A549 (cell line): ENCODE data around the gene PRKCZ. TPM values are rescaled to one million over a fixed set of nuclear protein-coding genes. Genes with fewer than 3 reads are reported as not detected.
A peak's percentile ranks its signal among the peaks of the same experiment; 100 is the strongest.

Experiments
- ATAC-seq, 2 experiments: fragments of 200-7000 bp in 1 of 2; fragments of >200 bp in 1 of 2; cut with Nextera tagmentation in 1 of 2; cut with Tn5 transposase in 1 of 2; 3 replicates each; pipeline versions ENCODE4 v1.8.0 to v1.9.1; 2018 to 2020; ENCODE audit warnings: mild to moderate bottlenecking in 1 of 2, moderate library complexity in 1 of 2
- CTCF ChIA-PET: fragments of 300-600 bp; sonication (Branson Sonifier 250); formaldehyde crosslinking; extraction: SDS; loops from one replicate; lab custom pipeline; 2021; ENCODE audit warnings: antibody characterized with exemption, inconsistent platforms; lab: Yijun Ruan, JAX
- POLR2A ChIA-PET: fragments of 350-600 bp; formaldehyde crosslinking; extraction: SDS; loops from one replicate; lab custom pipeline; 2021; ENCODE audit warnings: antibody characterized with exemption, inconsistent platforms; lab: Yijun Ruan, JAX
- DNase-seq, 2 experiments: peaks; one replicate each; pipeline versions ENCODE4 v3.0.0 to v3.0.0-alpha.2; 2011 to 2016; ENCODE audit warnings: low read depth in 1 of 2, low spot score in 1 of 2
- FAIRE-seq: peaks from 2 replicates; lab custom pipeline; 2011; peaks lifted over from hg19 to GRCh38; lab: Jason Lieb, UNC
- H3K27ac ChIP-seq, 2 experiments: fragments of >200 bp; sonication (Bioruptor Twin); formaldehyde crosslinking; 3 replicates each; pipeline ENCODE4 v1.5.1; 2016 to 2017
- H3K4me1 ChIP-seq: fragments of >200 bp; sonication (Bioruptor Twin); formaldehyde crosslinking; 3 replicates; pipeline ENCODE4 v1.6.1; 2016
- H3K4me2 ChIP-seq: fragments of >200 bp; sonication (Bioruptor Twin); formaldehyde crosslinking; 3 replicates; pipeline ENCODE4 v1.6.1; 2016
- H3K4me3 ChIP-seq: fragments of >200 bp; sonication (Bioruptor Twin); formaldehyde crosslinking; 3 replicates; pipeline ENCODE4 v1.5.1; 2016
- H3K9me3 ChIP-seq: fragments of >200 bp; sonication (Bioruptor Twin); formaldehyde crosslinking; 3 replicates; pipeline ENCODE4 v1.6.1; 2016
- CHD4 ChIP-seq: fragments of 200-600 bp; sonication (generic); IDR thresholded peaks from 2 replicates; pipeline ENCODE4 v1.6.1; 2016; ENCODE audit warnings: antibody characterized with exemption, mild to moderate bottlenecking, borderline replicate concordance
- EP300 ChIP-seq, 2 experiments: fragments of >200 bp; sonication (Bioruptor Twin); formaldehyde crosslinking; IDR thresholded peaks; 2 replicates in 1 of 2; 3 replicates in 1 of 2; pipeline ENCODE4 v1.6.1; 2016 to 2017
- HEYL ChIP-seq: fragments of 250-450 bp; sonication (Bioruptor Pico); IDR thresholded peaks from 2 replicates; pipeline ENCODE4 v1.8.0; 2021; ENCODE audit warnings: mild to moderate bottlenecking, moderate library complexity
- HOXB13 ChIP-seq: fragments of 250-450 bp; sonication (Bioruptor Pico); IDR thresholded peaks from 2 replicates; pipeline ENCODE4 v1.5.0; 2020; ENCODE audit warnings: low read depth, mild to moderate bottlenecking, moderate library complexity
- JUN ChIP-seq, 2 experiments: fragments of >200 bp; sonication (Bioruptor Twin); formaldehyde crosslinking; IDR thresholded peaks; 2 replicates in 1 of 2; 3 replicates in 1 of 2; pipeline ENCODE4 v1.6.1; 2016 to 2017
- JUNB ChIP-seq: fragments of >200 bp; sonication (Bioruptor Twin); formaldehyde crosslinking; IDR thresholded peaks from 2 replicates; pipeline ENCODE4 v1.6.1; 2016
- MAFK ChIP-seq: fragments of 450-650 bp; IDR thresholded peaks from 2 replicates; pipeline ENCODE4 v1.6.1; 2014; ENCODE audit not compliant: partially characterized antibody
- MYC ChIP-seq: IDR thresholded peaks from 2 replicates; pipeline ENCODE4 v1.6.1; 2012; ENCODE audit warnings: mild to moderate bottlenecking, inconsistent platforms, low read length, improper control_type of control experiment, borderline replicate concordance
- NFE2L2 ChIP-seq: fragments of 150-350 bp; conservative IDR thresholded peaks from 2 replicates; pipeline ENCODE4 v1.6.1; 2014; ENCODE audit warnings: low read length
- PHF8 ChIP-seq: fragments of 200-600 bp; sonication (generic); IDR thresholded peaks from 2 replicates; pipeline ENCODE4 v1.6.1; 2016; ENCODE audit warnings: low read depth, mild to moderate bottlenecking, antibody characterized with exemption, moderate library complexity, borderline replicate concordance
- POLR2A ChIP-seq: IDR thresholded peaks from 2 replicates; pipeline ENCODE4 v1.6.1; 2012; ENCODE audit warnings: mild to moderate bottlenecking, low read length
- RNF2 ChIP-seq: fragments of 200-600 bp; sonication (generic); IDR thresholded peaks from 2 replicates; pipeline ENCODE4 v1.6.1; 2016; ENCODE audit warnings: low read depth, mild to moderate bottlenecking, antibody characterized with exemption, moderate library complexity, borderline replicate concordance
- ZFP36 ChIP-seq: fragments of 450-650 bp; IDR thresholded peaks from 2 replicates; pipeline ENCODE4 v1.6.1; 2014; ENCODE audit warnings: borderline replicate concordance; ENCODE audit not compliant: partially characterized antibody
- ZNF302 ChIP-seq: fragments of 250-450 bp; sonication (Bioruptor Pico); IDR thresholded peaks from 2 replicates; pipeline ENCODE4 v1.9.0; 2021; ENCODE audit warnings: inconsistent platforms, mild to moderate bottlenecking, moderate library complexity
- ZSCAN20 ChIP-seq: fragments of 250-450 bp; sonication (Bioruptor Pico); IDR thresholded peaks from 2 replicates; pipeline ENCODE4 v1.8.0; 2022; ENCODE audit warnings: mild to moderate bottlenecking, moderate library complexity
- WGBS: methylation state at CpG from one replicate; pipeline ENCODE4 v1.1.6; 2017; ENCODE audit errors: missing lambda C conversion rate; 5-methylcytosine and 5-hydroxymethylcytosine counted together
- polyA plus RNA-seq, 4 experiments: library from polyadenylated mRNA; depleted of rRNA in 3 of 4; stranded (reverse); fragments of >200 nt; fragmentation: RNase III in 1 of 4; extraction: RNeasy Plus Mini Kit Qiagen cat#74134 plus additional on column Dnase treatment in 1 of 4; gene quantifications; 2 replicates in 3 of 4; 3 replicates in 1 of 4; pipeline ENCODE4 v1.2.3, GENCODE V29; 2011 to 2017
- TF ChIP-seq, protein P1 (sequence below): IDR thresholded peaks from 2 replicates; pipeline ENCODE4 v1.6.1; 2012
- TF ChIP-seq, protein P2 (sequence below): fragments of 250-450 bp; sonication (Bioruptor Pico); IDR thresholded peaks from 2 replicates; pipeline ENCODE4 v1.5.0; 2020; ENCODE audit warnings: low read depth, mild to moderate bottlenecking, moderate library complexity
- TF ChIP-seq, protein P3 (sequence below): IDR thresholded peaks from 2 replicates; pipeline ENCODE4 v1.6.1; 2012

The PRKCZ gene
- polyA plus RNA-seq, 2 of the 4 experiments (the other 2 are of a cell fraction), result 9.5 to 9.8 TPM

DNA sequence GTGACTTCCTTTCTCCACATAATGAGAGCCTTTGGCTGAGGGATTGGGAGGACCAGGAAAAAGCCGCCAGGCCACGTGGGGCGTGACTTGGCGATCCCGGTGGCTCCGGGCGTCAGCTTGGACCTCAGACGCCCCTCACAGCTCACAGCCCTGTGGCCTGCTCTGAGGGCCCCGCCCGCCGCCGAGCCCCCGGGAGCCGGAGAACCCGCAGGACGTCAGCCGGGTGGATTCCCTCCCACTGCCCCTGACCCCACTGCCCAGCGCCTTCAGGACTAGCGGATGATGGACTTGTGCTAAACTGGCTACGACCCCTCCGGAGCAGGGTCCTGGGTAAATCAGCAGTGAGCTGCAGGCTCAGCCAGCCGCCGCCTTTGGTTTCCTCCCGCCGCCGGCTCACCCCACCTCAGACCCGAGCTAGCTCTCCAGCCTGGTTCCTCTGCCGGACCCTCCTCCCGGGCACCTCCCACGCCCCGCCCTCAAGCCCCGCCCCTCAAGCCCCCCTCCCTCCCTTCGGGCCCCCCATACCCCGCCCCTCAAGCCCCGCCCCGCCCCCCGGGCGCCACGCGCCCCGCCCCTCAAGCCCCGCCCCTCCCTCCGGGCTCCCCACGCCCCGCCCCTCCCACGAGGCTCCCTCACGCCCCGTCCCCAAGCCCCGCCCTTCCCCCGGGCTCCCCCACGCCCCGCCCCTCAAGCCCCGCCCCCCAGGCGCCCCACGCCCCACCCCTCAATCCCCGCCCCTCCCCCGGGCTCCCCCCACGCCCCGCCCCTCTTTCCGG, 154.4 kb downstream of the PRKCZ start:
- DNase-seq, result no peak
- Histone ChIP-seq H3K4me2 (peak overlapping the region; percentile 63), H3K9me3 (no peaks in the 10 kb centered on the region), H3K4me3 (peak overlapping the region; percentile 14; the same call in 1 of the 3 replicates), H3K27ac (peak overlapping the region; percentile 32 to 80; a peak in 3 of 6 replicates), H3K4me1 (peaks cover 44% of the 10 kb centered on the region)
- peak in 1 of 2 experiments; percentile 19; a peak in 3 of 6 replicates for ATAC-seq
- ChIA-PET POLR2A (interaction anchor here (0.6 kb wide), 1 partner anchor 23 kb away, joined by 3 read pairs; no protein-coding TSS in a partner anchor), CTCF (interaction anchor here (0.6 to 10.4 kb wide), 6 partner anchors 9 to 271 kb away, joined by 3 to 267 read pairs (median 4); partner anchors contain the start of genes FAAP20, MORN1 and RER1)
- no peak for FAIRE-seq
- WGBS, result 41% methylated on average over 16 of the region's 60 CpGs
- TF ChIP-seq MAFK (no peak), MYC (no peak), CHD4 (no peak), JUNB (no peak)

DNA sequence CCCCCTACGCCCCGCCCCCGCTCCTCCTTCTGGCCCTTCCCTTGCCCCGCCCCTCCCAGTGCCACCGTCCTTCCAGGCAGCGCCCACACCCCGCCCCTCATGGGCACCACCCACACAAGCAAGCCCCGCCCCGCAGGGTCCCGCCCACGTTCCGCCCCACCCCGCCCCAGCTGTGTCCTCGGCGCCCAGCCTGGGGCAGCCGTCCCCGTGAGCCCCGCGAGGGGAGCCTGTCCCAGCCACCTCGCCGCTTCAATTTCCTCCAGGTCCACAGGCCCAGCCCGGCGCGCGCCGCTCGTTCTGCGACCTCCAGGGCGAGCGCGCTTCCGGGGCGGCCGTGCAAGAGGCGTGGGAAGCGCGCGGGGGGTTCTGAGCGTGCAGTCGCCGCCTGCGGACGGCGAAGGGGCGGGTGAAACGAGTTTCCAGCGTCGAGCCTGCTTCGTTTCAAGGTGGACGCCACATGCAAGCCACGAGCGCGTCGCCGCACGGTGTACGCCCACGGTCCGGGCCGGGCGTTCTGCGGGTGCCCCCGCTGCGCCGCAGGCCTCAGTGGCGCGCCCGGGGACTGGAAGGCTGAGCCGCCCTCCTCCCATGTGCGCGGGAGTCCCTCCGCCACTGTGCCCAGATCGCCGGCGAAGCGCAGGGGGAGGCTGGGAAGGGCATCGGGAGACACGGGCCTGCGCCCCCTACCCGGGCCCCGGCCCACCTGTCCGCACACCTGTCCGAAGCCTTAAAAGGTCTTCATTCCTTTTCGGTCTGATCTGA, 155.2 kb downstream of the PRKCZ start:
- Histone ChIP-seq H3K4me2 (peak overlapping the region; percentile 95), H3K9me3 (no peaks in the 10 kb centered on the region), H3K27ac (peak overlapping the region; percentile 85 to 86), H3K4me1 (peaks cover 52% of the 10 kb centered on the region), H3K4me3 (peak overlapping the region; percentile 53)
- FAIRE-seq (no peak), ATAC-seq (peak; percentile 36 to 51; a peak in 5 of 6 replicates), DNase-seq (peak in 1 of 2 experiments; percentile 92)
- WGBS, result 88% methylated on average over 10 of the region's 84 CpGs
- TF ChIP-seq POLR2A, result 0 out of 2 replicates have a peak, but pooled peaks have one; percentile 13
- TF ChIP-seq, protein P1, sequence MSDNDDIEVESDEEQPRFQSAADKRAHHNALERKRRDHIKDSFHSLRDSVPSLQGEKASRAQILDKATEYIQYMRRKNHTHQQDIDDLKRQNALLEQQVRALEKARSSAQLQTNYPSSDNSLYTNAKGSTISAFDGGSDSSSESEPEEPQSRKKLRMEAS, result peak; percentile 35; the same call in 1 of the 2 replicates
- TF ChIP-seq HOXB13 (CRISPR knock-in tag), result no peak
- TF ChIP-seq, protein P2, sequence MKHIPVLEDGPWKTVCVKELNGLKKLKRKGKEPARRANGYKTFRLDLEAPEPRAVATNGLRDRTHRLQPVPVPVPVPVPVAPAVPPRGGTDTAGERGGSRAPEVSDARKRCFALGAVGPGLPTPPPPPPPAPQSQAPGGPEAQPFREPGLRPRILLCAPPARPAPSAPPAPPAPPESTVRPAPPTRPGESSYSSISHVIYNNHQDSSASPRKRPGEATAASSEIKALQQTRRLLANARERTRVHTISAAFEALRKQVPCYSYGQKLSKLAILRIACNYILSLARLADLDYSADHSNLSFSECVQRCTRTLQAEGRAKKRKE (CRISPR knock-in tag), result no peak
- no peak for TF ChIP-seq PHF8
- ChIA-PET POLR2A (interaction anchor here (0.6 kb wide), 1 partner anchor 14 kb away, joined by 5 read pairs; no protein-coding TSS in a partner anchor), CTCF (interaction anchor here (1.5 to 2.7 kb wide), 2 partner anchors 10 to 177 kb away, joined by 6 to 24 read pairs; partner anchors contain the start of gene FAAP20)

DNA sequence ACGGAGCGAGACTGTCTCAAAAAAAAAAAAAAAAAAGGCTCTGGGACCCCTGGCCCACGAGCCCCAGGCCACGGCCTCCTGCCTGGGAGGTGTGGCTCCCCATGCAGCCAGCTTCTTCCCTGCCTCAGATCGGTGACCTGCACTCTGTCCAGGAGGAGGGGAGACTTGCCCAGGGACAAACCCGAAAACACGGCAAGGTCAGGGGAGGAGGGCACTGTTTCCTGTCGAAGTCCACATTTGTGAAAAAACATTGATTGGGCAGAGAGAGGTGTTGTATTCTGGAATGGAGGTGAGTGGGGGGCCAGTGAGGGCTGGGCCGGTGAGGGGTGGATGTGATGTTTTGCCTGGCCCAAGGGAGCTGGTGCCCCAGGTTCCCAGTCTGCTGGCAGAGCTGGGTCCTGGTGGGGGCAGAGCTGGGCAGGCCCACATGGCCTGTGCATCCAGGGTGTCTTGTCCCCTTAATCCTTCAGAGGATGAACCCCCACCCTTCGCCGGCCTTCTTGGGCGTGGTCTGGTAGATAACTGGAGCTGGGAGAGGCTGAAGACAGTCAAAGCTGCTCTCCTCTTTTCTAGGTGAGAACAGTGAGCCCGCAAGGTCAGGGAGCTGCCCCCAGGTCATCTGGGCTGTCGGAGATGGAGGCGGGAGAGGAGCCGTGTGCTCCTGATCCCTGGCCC, 156.7 kb downstream of the PRKCZ start:
- ATAC-seq (no peak), FAIRE-seq (no peak)
- Histone ChIP-seq H3K4me2 (peak overlapping the region; percentile 86), H3K4me3 (no peak overlapping the region), H3K9me3 (no peaks in the 10 kb centered on the region)
- POLR2A ChIA-PET, result interaction anchor here (0.9 to 2.2 kb wide), 4 partner anchors 12 to 185 kb away, joined by 3 to 6 read pairs (median 4); partner anchors contain the start of genes FAAP20, MORN1 and RER1
- TF ChIP-seq HEYL (no peak), ZSCAN20 (CRISPR knock-in tag) (no peak), ZNF302 (CRISPR knock-in tag) (no peak), JUN (IDR thresholded peaks at IDR 0.05) (no peak), RNF2 (no peak), ZFP36 (no peak), EP300 (IDR thresholded peaks at IDR 0.05) (no peak), NFE2L2 (no peak)
- TF ChIP-seq, protein P3, sequence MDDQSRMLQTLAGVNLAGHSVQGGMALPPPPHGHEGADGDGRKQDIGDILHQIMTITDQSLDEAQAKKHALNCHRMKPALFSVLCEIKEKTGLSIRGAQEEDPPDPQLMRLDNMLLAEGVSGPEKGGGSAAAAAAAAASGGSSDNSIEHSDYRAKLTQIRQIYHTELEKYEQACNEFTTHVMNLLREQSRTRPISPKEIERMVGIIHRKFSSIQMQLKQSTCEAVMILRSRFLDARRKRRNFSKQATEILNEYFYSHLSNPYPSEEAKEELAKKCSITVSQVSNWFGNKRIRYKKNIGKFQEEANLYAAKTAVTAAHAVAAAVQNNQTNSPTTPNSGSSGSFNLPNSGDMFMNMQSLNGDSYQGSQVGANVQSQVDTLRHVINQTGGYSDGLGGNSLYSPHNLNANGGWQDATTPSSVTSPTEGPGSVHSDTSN, result no peak
- TF ChIP-seq, all 56 proteins: peak for 0
- CTCF ChIA-PET, result interaction anchor here (0.6 to 4.9 kb wide), 4 partner anchors 12 to 214 kb away, joined by 3 to 30 read pairs (median 5); partner anchors contain the start of gene FAAP20
- DNase-seq, result no peak
- WGBS, result 75% methylated on average over 9 of the region's 16 CpGs
- Histone ChIP-seq H3K27ac (peak overlapping the region; percentile 89 to 97), H3K4me1 (peaks cover 63% of the 10 kb centered on the region)
